Suprapubic skin (tissue), 3 donors: ENCODE measurements around the gene SNX9.

ENCODE experiments used
- POLR2A ChIP-seq, 2 donors: fragments of 450-650 bp; IDR thresholded peaks; one replicate each; pipeline ENCODE4 v1.6.1; 2017; ENCODE audit warnings: antibody characterized with exemption in 2 of 2, mild to moderate bottlenecking in 2 of 2, moderate library complexity in 2 of 2
- TF ChIP-seq, protein P1 (sequence below), 2 donors: fragments of 200-600 bp in 1 of 2; fragments of 450-650 bp in 1 of 2; sonication (generic) in 1 of 2; IDR thresholded peaks; one replicate each; pipeline ENCODE4 v1.5.1; 2016 to 2019; ENCODE audit warnings: antibody characterized with exemption in 2 of 2, mild to moderate bottlenecking in 1 of 2, moderate library complexity in 1 of 2

GRCh38 chr6:157941101-157941863 is 118.2 kb downstream of the SNX9 start:
- no peak for TF ChIP-seq POLR2A (IDR thresholded peaks at IDR 0.05)
- TF ChIP-seq, protein P1, sequence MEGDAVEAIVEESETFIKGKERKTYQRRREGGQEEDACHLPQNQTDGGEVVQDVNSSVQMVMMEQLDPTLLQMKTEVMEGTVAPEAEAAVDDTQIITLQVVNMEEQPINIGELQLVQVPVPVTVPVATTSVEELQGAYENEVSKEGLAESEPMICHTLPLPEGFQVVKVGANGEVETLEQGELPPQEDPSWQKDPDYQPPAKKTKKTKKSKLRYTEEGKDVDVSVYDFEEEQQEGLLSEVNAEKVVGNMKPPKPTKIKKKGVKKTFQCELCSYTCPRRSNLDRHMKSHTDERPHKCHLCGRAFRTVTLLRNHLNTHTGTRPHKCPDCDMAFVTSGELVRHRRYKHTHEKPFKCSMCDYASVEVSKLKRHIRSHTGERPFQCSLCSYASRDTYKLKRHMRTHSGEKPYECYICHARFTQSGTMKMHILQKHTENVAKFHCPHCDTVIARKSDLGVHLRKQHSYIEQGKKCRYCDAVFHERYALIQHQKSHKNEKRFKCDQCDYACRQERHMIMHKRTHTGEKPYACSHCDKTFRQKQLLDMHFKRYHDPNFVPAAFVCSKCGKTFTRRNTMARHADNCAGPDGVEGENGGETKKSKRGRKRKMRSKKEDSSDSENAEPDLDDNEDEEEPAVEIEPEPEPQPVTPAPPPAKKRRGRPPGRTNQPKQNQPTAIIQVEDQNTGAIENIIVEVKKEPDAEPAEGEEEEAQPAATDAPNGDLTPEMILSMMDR (IDR thresholded peaks at IDR 0.05): no peak
